Activated CD4-positive, alpha-beta T cell treated with anti-CD3 and anti-CD28 coated beads, Interleukin-2, amount 10 ng/mL, durations not matched to agents 7 days and 5 days (primary cell): ENCODE measurements around the gene SHISA2. TPM values are rescaled to one million over a fixed set of nuclear protein-coding genes. Genes with fewer than 3 reads are reported as not detected.

Source experiments
- CTCF ChIA-PET: fragments of 350-600 bp; sonication (Branson Sonifier 250); formaldehyde crosslinking; loops from one replicate; lab custom pipeline; 2021; ENCODE audit warnings: antibody characterized with exemption; lab: Charles Lee
- POLR2A ChIA-PET: fragments of 350-600 bp; sonication (Branson Sonifier 250); formaldehyde crosslinking; loops from one replicate; lab custom pipeline; 2021; ENCODE audit warnings: antibody characterized with exemption; lab: Charles Lee
- DNase-seq: peaks from one replicate; pipeline ENCODE4 v3.0.0-alpha.2; 2020
- H3K27ac Mint-ChIP-seq: one replicate; pipeline ENCODE4 v1.8.0; 2021; ENCODE audit warnings: mild to moderate bottlenecking, moderate library complexity, mixed read lengths
- H3K27me3 Mint-ChIP-seq: one replicate; pipeline ENCODE4 v1.8.0; 2021; ENCODE audit warnings: mixed read lengths
- H3K36me3 Mint-ChIP-seq: one replicate; pipeline ENCODE4 v1.8.0; 2021; ENCODE audit warnings: low read depth, mixed read lengths
- H3K4me1 Mint-ChIP-seq: one replicate; pipeline ENCODE4 v1.8.0; 2021; ENCODE audit warnings: mixed read lengths
- H3K4me3 Mint-ChIP-seq: one replicate; pipeline ENCODE4 v1.8.0; 2021; ENCODE audit warnings: mild to moderate bottlenecking, moderate library complexity, mixed read lengths
- H3K9me3 Mint-ChIP-seq: one replicate; pipeline ENCODE4 v1.8.0; 2021; ENCODE audit warnings: mixed read lengths
- total RNA-seq, 2 experiments: library from RNA; stranded (reverse); gene quantifications; one replicate each; pipeline ENCODE4 v1.2.3, GENCODE V29; 2021

SHISA2 gene
- total RNA-seq, 2 experiments from 2014 or later, result 0.32 to 0.35 TPM

- no peak overlapping the region for H3K27ac Mint-ChIP-seq
- no peak overlapping the region for H3K4me3 Mint-ChIP-seq
- H3K9me3 Mint-ChIP-seq, result no peaks in the 10 kb centered on the region
- DNase-seq, result no peak
- POLR2A ChIA-PET, result no interaction called here
- peaks cover 11% of the 10 kb centered on the region for H3K4me1 Mint-ChIP-seq
- CTCF ChIA-PET, result interaction anchor here (0.7 kb wide), 1 partner anchor 306 kb away, joined by 3 read pairs; no protein-coding TSS in a partner anchor
- H3K27me3 Mint-ChIP-seq, result peaks cover 27% of the 10 kb centered on the region
- no peaks in the 10 kb centered on the region for H3K36me3 Mint-ChIP-seq
These were observed 10.1 kb upstream of the SHISA2 start for GRCh38 chr13:26061947-26062346.

DNA sequence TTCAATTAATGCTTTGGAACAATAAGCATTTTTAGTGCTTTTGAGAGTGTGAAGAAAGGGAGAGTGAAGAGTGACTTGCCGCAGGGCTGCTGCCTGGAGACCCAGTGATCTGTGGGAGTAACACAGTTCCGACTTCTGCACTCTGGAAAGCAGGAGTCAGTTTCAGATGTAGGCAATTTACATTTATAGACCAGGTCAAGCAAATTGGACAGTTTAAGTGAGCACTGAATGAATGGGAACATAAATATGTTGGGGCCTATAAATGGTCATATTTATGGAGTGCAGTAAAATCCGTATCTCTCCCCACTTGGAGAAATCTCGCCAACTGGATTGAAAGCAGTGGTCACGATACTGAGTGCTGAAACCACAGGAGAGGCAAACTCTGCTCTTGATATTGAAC is 9.4 kb upstream of the SHISA2 start:
- H3K36me3 Mint-ChIP-seq, result no peaks in the 10 kb centered on the region
- H3K27me3 Mint-ChIP-seq, result peaks cover 27% of the 10 kb centered on the region
- H3K4me1 Mint-ChIP-seq, result peaks cover 11% of the 10 kb centered on the region
- no peaks in the 10 kb centered on the region for H3K9me3 Mint-ChIP-seq
- ChIA-PET POLR2A (no interaction called here), CTCF (interaction anchor here (0.6 kb wide), 1 partner anchor 630 kb away, joined by 4 read pairs; no protein-coding TSS in a partner anchor)
- no peak overlapping the region for H3K4me3 Mint-ChIP-seq
- DNase-seq, result no peak
- H3K27ac Mint-ChIP-seq, result no peak overlapping the region

- Mint-ChIP-seq H3K36me3 (no peaks in the 10 kb centered on the region), H3K4me3 (no peak overlapping the region), H3K27ac (no peak overlapping the region), H3K9me3 (no peaks in the 10 kb centered on the region), H3K27me3 (peaks cover 35% of the 10 kb centered on the region), H3K4me1 (peaks cover 11% of the 10 kb centered on the region)
- no peak for DNase-seq
- ChIA-PET CTCF (no interaction called here), POLR2A (no interaction called here)
These were observed 8.5 kb upstream of the SHISA2 start for GRCh38 chr13:26060357-26060756.

DNA sequence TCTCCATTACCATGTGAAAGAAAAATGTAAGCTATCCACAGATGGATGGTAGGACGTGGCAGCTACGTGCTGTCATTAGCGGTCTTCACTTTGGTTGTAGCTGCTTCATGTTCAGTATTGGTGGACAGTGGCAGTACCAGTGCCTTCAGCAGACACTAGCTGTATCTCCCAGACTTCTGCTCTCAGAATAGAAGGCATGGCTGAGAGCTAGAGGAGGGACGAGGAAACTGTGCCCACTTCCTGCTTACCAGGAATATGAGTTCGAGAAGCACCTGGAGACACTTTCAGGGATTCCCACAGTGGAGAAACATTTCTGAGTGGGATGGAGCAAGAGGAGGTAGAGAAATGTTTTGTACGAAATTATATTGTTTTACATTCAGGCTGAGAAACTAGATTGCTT is 6.9 kb upstream of the SHISA2 start:
- Mint-ChIP-seq H3K36me3 (no peaks in the 10 kb centered on the region), H3K4me3 (no peak overlapping the region), H3K4me1 (peaks cover 17% of the 10 kb centered on the region), H3K9me3 (no peaks in the 10 kb centered on the region), H3K27me3 (peaks cover 44% of the 10 kb centered on the region), H3K27ac (no peak overlapping the region)
- POLR2A ChIA-PET, result no interaction called here
- CTCF ChIA-PET, result no interaction called here
- DNase-seq, result no peak

- no peak overlapping the region for H3K4me3 Mint-ChIP-seq
- peaks cover 52% of the 10 kb centered on the region for H3K27me3 Mint-ChIP-seq
- ChIA-PET CTCF (no interaction called here), POLR2A (no interaction called here)
- DNase-seq, result no peak
- no peak overlapping the region for H3K27ac Mint-ChIP-seq
- H3K9me3 Mint-ChIP-seq, result no peaks in the 10 kb centered on the region
- H3K4me1 Mint-ChIP-seq, result peaks cover 27% of the 10 kb centered on the region
- no peaks in the 10 kb centered on the region for H3K36me3 Mint-ChIP-seq
These were observed 3.1 kb upstream of the SHISA2 start for GRCh38 chr13:26054896-26055295.

DNA sequence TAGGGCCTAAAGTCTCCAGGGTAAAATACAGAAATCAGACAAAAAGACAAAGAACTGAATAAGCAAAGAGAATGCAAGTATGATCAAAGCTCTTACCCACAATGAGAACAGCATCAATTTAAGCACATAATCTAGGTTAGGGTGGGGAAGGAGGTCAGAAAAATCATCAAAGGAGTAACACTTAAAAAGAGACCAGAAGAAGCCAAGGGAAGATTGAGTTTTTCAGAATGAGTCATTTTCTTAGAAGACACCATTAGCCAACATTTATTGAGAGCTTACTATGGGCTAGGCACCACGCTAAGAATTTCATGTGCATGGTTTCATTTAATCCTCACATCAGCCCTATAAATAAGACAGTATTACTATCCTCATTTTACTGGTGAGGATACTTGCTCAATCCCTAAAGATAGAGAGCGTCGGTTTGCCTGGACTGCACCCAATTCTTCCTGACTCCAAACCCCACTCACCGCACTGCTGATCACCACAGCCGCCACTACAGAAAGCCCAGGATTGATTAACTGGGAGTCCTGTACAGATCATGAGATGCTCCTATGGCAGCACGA is 1.7 kb upstream of the SHISA2 start:
- no peaks in the 10 kb centered on the region for H3K36me3 Mint-ChIP-seq
- CTCF ChIA-PET, result no interaction called here
- H3K27me3 Mint-ChIP-seq, result peaks cover 59% of the 10 kb centered on the region
- DNase-seq, result no peak
- H3K4me3 Mint-ChIP-seq, result no peak overlapping the region
- POLR2A ChIA-PET, result interaction anchor here (0.7 kb wide), 1 partner anchor 178 kb away, joined by 3 read pairs; no protein-coding TSS in a partner anchor
- H3K4me1 Mint-ChIP-seq, result peaks cover 28% of the 10 kb centered on the region
- no peak overlapping the region for H3K27ac Mint-ChIP-seq
- no peaks in the 10 kb centered on the region for H3K9me3 Mint-ChIP-seq

DNA sequence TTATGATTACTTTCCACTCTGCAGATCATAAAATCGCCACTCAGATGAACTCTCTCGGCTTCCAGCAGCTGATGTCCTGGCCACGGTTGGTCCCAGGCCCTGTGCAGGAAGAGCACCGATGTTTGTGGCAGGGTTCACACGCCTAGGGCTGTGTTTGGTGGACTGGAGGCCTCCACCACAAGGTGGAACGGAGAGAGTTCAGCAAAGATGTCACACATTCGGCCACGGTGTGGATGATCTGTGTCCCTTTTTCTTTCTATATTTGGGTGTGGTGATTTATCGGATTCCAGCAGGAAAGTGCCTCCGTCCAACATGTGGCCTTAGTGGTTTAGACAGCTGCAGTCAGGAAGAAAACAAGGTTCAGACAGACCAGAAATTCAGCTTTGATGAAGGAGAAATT is 521 bp upstream of the SHISA2 start:
- peaks cover 59% of the 10 kb centered on the region for H3K27me3 Mint-ChIP-seq
- DNase-seq, result no peak
- H3K4me1 Mint-ChIP-seq, result peaks cover 26% of the 10 kb centered on the region
- ChIA-PET CTCF (no interaction called here), POLR2A (interaction anchor here (0.6 kb wide), 1 partner anchor 232 kb away, joined by 4 read pairs; no protein-coding TSS in a partner anchor)
- peak overlapping the region; percentile 65 for H3K4me3 Mint-ChIP-seq
- no peaks in the 10 kb centered on the region for H3K36me3 Mint-ChIP-seq
- H3K27ac Mint-ChIP-seq, result no peak overlapping the region
- no peaks in the 10 kb centered on the region for H3K9me3 Mint-ChIP-seq

GRCh38 chr13:26051231-26051656 is 572 bp downstream of the SHISA2 start:
- no peaks in the 10 kb centered on the region for H3K9me3 Mint-ChIP-seq
- H3K27ac Mint-ChIP-seq, result no peak overlapping the region
- ChIA-PET POLR2A (no interaction called here), CTCF (no interaction called here)
- peaks cover 26% of the 10 kb centered on the region for H3K4me1 Mint-ChIP-seq
- peaks cover 57% of the 10 kb centered on the region for H3K27me3 Mint-ChIP-seq
- no peaks in the 10 kb centered on the region for H3K36me3 Mint-ChIP-seq
- H3K4me3 Mint-ChIP-seq, result peak overlapping the region; percentile 16
- no peak for DNase-seq

- H3K4me1 Mint-ChIP-seq, result peaks cover 26% of the 10 kb centered on the region
- H3K36me3 Mint-ChIP-seq, result no peaks in the 10 kb centered on the region
- H3K9me3 Mint-ChIP-seq, result no peaks in the 10 kb centered on the region
- H3K4me3 Mint-ChIP-seq, result peak overlapping the region; percentile 16
- H3K27me3 Mint-ChIP-seq, result peaks cover 51% of the 10 kb centered on the region
- POLR2A ChIA-PET, result no interaction called here
- no peak for DNase-seq
- CTCF ChIA-PET, result no interaction called here
- no peak overlapping the region for H3K27ac Mint-ChIP-seq
These were observed 1.1 kb downstream of the SHISA2 start for GRCh38 chr13:26050568-26051230.

- peaks cover 28% of the 10 kb centered on the region for H3K4me1 Mint-ChIP-seq
- H3K27me3 Mint-ChIP-seq, result peaks cover 43% of the 10 kb centered on the region
- no peak overlapping the region for H3K4me3 Mint-ChIP-seq
- ChIA-PET POLR2A (no interaction called here), CTCF (no interaction called here)
- H3K27ac Mint-ChIP-seq, result no peak overlapping the region
- no peaks in the 10 kb centered on the region for H3K36me3 Mint-ChIP-seq
- DNase-seq, result no peak
- H3K9me3 Mint-ChIP-seq, result no peaks in the 10 kb centered on the region
These were observed 3.1 kb downstream of the SHISA2 start for GRCh38 chr13:26048741-26049140.

DNA sequence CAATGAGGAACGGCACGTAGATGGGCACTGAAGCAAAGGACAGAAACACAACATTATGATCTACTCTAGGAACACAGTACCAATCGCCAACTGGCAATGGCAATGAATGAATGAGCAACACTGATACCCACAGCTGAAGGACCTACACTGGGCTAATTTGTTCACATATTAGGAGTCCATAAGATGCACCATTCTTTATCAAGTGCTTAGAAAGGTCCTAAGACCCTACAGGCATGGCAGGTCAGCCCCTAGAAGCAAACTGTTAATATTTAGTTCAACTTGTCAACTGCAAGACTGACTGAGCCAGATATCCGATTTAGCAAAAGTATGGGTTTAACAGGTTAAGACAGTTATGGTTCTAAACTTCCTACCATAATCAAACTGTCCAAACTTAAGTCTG is 4.8 kb downstream of the SHISA2 start:
- Mint-ChIP-seq H3K27me3 (peaks cover 33% of the 10 kb centered on the region), H3K4me1 (peaks cover 14% of the 10 kb centered on the region), H3K27ac (no peak overlapping the region), H3K4me3 (no peak overlapping the region), H3K9me3 (no peaks in the 10 kb centered on the region), H3K36me3 (no peaks in the 10 kb centered on the region)
- ChIA-PET CTCF (no interaction called here), POLR2A (no interaction called here)
- no peak for DNase-seq

- ChIA-PET CTCF (no interaction called here), POLR2A (no interaction called here)
- no peak for DNase-seq
- Mint-ChIP-seq H3K4me3 (no peak overlapping the region), H3K4me1 (peaks cover 13% of the 10 kb centered on the region), H3K27ac (no peak overlapping the region), H3K9me3 (no peaks in the 10 kb centered on the region), H3K27me3 (peaks cover 33% of the 10 kb centered on the region), H3K36me3 (no peaks in the 10 kb centered on the region)
These were observed 5.2 kb downstream of the SHISA2 start for GRCh38 chr13:26046639-26047038.

DNA sequence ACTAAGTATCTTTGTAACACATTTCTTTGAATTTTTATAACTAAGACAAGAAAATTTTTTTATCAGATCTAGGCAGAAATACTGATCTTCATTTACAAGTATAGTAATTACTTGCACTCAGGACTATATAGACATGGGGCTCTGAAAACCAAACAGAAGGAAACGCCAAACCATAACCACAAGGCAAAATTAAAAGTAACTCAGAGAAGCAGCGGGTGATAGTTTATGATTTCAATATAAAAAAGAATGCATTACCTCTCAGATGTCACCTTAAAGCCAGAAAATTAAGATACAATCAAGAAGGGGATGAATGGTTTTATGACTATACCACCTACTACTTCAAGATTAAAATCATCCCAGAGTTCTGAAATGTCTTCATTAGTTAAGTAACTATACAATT is 6.7 kb downstream of the SHISA2 start:
- DNase-seq, result no peak
- H3K4me3 Mint-ChIP-seq, result no peak overlapping the region

More for the DNA sequence above, 6.7 kb downstream of the SHISA2 start:
- peaks cover 27% of the 10 kb centered on the region for H3K27me3 Mint-ChIP-seq
- no peaks in the 10 kb centered on the region for H3K36me3 Mint-ChIP-seq
- H3K9me3 Mint-ChIP-seq, result no peaks in the 10 kb centered on the region
- peaks cover 13% of the 10 kb centered on the region for H3K4me1 Mint-ChIP-seq
- ChIA-PET POLR2A (no interaction called here), CTCF (no interaction called here)
- H3K27ac Mint-ChIP-seq, result peak overlapping the region; percentile 20
